HG02970 (cell line): ENCODE data around the gene PIN1.
"Not testable (repeated sequence)": the region's sequence is repeated elsewhere in the genome, so short reads cannot be mapped to it uniquely, and the experiment has no call there.

Experiments used
- ATAC-seq: cut with Tn5 transposase; IDR thresholded peaks from one replicate; pipeline ENCODE4 v1.9.1; 2021; ENCODE audit warnings: mild to moderate bottlenecking, moderate library complexity, moderate number of reproducible peaks; ENCODE audit not compliant: unreplicated experiment, low FRiP score

Gene PIN1

DNA sequence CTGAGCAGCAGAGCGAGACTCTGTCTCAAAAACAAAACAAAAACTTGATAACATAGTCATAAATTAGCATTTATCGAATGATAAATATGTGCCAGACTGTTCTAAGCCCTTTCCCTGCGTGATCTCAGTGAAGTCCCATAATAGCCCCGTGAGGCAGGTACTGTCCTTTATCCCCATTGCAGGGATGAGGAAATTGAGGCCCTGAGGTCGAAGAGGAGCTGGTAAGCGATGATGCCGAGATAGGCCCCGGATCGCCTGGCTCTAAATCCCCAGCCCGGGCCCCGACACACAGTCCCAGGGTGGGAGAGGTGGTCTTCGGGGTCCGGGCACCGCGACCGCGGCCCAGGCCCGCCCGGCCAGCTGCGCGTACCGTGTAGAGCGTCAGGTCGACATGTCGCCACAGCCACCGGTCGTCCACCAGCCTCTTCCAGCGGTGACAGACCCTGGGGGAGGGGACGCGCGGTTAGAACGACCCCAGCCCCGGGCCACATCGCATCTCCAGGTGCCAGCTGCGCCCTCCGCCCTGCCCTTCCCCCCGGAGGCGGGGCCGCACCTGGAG is 16.9 kb upstream of the PIN1 start:
- ATAC-seq: no peak

- peak; percentile 91 for ATAC-seq
Measured at GRCh38 chr19:9818734-9819595, 16.2 kb upstream of the PIN1 start, which contains the start of gene FBXL12. Gene FBXL12 (minus strand): TSS chr19:9819079. CDS start chr19:9818813, 266 bp downstream.

- no peak for ATAC-seq
Measured at GRCh38 chr19:9819596-9819909, 15.6 kb upstream of the PIN1 start.

DNA sequence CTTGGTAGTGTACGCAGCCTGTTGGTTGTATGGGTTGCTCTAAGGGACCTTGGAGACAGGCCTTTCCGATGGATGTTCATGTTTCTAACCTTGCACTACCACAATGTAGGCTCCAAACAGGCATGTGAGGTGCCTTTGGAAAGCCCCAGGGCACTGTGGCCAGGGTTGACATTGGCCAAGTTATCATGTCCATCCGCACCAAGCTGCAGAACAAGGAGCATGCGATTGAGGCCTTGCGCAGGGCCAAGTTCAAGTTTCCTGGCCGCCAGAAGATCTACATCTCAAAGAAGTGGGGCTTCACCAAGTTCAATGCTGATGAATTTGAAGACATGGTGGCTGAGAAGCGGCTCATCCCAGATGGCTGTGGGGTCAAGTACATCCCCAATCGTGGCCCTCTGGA is 15.1 kb upstream of the PIN1 start:
- ATAC-seq: not testable (repeated sequence)

- ATAC-seq: no peak
Measured at GRCh38 chr19:9823816-9824215, 11.3 kb upstream of the PIN1 start.

- peak; percentile 92 for ATAC-seq
Measured at GRCh38 chr19:9827289-9828238, 7.6 kb upstream of the PIN1 start, which contains the start of gene UBL5. Gene UBL5 (plus strand): TSS chr19:9827918. CDS start chr19:9828338, 420 bp downstream.

DNA sequence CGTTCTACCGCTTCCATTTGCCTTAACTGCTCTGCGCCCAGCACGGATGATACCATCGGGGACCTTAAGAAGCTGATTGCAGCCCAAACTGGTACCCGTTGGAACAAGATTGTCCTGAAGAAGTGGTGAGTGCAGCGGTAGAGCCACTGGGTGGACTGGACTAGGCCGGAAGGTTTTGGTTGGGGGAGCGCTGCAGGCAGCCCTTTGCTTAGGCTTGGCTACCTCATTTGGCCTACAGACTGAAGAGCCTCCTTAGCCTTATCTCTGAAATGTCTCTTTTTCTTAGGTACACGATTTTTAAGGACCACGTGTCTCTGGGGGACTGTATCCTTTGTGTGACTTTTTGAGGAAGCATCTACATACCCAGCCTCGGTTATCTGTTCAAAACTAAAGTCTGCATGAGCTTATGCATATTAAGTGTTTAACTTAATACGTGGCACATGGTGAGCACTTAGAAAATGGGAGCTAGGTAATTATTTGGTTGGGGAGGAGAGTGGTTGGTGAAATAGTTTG is 6.5 kb upstream of the PIN1 start:
- no peak for ATAC-seq

- no peak for ATAC-seq
Measured at GRCh38 chr19:9834307-9834725, 802 bp upstream of the PIN1 start.

DNA sequence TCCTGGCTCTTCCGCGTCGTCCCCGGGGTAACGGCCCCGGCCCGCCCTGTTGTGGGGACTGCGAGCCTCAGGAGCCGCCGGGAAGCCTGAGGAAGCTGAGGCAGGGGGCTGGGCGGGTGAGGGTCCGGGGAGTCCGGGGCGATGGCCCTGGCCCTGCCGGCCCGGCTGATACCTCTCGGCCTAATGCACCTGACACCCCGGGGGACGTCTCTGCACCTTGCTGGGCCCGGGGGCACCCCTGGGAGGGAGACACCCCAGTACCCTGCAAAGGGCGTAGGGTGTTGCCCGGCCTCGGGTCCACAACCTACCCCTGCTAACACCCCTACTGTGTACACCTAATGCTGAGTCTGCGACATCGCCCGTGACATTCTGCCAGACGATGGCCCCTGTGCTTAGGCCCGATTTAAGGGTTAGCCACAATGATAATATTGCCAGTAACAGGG is 410 bp downstream of the PIN1 start:
- peak; percentile 17 for ATAC-seq

- ATAC-seq: no peak
Measured at GRCh38 chr19:9836021-9836420, 903 bp downstream of the PIN1 start.

GRCh38 chr19:9838324-9838723 is 3.2 kb downstream of the PIN1 start:
- ATAC-seq: no peak

GRCh38 chr19:9839415-9839814 is 4.3 kb downstream of the PIN1 start:
- no peak for ATAC-seq

DNA sequence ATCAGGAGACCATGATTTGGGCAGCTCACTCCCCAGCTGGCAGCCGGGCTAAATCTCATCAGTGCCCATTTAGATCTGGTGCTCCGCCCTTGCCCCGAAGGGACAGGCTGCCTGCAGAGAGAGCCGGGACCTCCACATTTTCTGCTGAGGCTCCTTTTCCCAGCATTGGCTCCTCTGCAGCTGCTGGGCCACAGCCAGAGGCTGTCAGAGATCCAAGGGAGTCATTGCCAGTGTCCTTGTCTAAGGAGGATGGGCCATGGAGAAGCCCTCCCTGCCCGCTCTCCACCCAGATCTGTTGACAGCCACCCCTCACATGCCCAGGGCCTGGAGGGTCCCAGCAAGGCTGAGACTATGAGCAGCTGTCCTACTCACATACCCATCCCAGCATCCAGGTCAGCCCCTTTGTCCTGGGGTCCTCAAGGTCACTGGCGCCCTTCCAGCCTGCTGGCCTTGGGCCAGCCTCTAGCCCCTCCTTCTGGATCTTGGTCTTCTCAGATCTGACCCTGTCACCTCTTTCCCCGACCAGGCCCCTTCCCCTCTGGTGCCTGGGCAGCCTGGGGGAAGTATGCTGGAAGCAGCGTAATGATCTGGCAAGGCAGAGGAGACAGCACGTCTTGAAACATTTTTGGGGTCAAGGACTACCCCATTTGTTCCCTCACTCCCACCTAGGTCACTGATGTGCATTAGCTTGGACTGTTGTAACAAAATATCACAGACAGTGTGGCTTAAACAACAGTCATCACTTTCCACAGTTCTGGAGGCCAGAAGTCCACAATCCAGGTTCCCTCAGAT is 7.9 kb downstream of the PIN1 start:
- ATAC-seq: no peak

GRCh38 chr19:9843626-9844273 is 8.6 kb downstream of the PIN1 start:
- ATAC-seq: not testable (repeated sequence)

GRCh38 chr19:9847087-9847671 is 12.1 kb downstream of the PIN1 start:
- no peak for ATAC-seq

- ATAC-seq: no peak
Measured at GRCh38 chr19:9848060-9848459, 12.9 kb downstream of the PIN1 start.

GRCh38 chr19:9848762-9849161 is 13.6 kb downstream of the PIN1 start:
- ATAC-seq: no peak

DNA sequence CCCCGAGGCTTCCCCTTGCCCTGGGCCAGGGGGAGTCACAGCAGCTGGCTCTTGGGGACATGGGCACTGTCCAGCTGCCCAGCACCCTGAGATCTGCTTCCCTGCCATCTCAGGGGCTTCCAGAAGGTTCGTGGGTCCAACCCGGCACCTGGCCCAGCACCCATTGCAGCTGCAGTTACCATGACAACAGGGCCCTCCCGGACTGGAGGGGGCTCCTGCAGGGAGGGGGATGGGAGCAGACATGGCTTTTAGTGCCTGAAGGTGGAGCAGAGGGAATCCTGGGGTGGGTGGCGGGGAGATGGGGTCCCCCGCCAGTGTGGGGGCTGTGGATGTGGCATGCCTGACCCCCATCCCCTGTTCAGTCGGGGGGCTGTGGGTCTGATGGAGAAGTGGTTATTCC is 14.7 kb downstream of the PIN1 start:
- ATAC-seq: no peak
